ENCODE data around the gene IL2RG. TPM values are rescaled to one million over a fixed set of nuclear protein-coding genes. Genes with fewer than 3 reads are reported as not detected.

IL2RG gene
- total RNA-seq, 1 donor from 2014 or later: not detected

DNA sequence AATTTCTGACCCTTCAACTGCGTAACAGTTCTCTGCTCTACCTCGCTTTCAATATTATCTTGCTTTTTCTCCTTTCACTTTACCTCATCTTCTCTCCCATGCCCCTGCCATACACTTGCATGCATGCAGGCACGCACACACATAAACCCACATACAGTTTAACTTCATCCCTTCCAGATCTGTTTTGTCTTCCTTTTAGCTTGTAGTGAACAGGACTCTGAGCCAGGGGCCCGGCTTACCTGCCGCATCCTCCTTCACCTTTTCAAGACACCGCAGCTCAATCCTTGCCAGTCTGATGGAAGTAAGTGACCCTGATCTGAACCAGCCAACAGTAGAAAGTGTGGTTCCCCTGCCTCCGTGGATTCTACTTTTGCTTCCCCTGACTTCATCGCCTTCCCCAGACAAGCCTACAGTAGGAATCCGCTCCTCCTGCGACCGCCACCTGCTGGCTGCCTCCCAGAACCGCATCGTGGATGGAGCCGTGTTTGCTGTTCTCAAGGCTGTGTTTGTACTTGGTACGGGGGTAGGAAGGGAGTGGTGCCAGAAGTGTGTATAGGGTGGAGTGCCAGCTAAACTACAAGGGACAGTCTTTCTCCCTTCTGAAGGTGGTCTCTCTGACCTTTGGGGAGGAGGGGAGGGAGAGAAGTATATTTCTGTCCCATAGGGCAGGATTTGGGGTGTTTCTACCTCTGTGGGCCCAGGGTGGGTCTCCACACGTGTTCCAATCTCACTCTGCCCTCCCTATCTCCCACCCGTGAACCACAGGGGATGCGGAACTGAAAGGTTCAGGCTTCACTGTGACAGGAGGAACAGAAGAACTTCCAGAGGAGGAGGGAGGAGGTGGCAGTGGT is 17.8 kb upstream of the IL2RG start:
- no peak for DNase-seq (ENCODE audit: low read depth)
- H3K4me3 ChIP-seq (ENCODE audit: low read depth, low read length): no peak overlapping the region
- TF ChIP-seq, protein P1, sequence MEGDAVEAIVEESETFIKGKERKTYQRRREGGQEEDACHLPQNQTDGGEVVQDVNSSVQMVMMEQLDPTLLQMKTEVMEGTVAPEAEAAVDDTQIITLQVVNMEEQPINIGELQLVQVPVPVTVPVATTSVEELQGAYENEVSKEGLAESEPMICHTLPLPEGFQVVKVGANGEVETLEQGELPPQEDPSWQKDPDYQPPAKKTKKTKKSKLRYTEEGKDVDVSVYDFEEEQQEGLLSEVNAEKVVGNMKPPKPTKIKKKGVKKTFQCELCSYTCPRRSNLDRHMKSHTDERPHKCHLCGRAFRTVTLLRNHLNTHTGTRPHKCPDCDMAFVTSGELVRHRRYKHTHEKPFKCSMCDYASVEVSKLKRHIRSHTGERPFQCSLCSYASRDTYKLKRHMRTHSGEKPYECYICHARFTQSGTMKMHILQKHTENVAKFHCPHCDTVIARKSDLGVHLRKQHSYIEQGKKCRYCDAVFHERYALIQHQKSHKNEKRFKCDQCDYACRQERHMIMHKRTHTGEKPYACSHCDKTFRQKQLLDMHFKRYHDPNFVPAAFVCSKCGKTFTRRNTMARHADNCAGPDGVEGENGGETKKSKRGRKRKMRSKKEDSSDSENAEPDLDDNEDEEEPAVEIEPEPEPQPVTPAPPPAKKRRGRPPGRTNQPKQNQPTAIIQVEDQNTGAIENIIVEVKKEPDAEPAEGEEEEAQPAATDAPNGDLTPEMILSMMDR (conservative IDR thresholded peaks at IDR 0.05; ENCODE audit: low read depth, low read length): peak; percentile 75

DNA sequence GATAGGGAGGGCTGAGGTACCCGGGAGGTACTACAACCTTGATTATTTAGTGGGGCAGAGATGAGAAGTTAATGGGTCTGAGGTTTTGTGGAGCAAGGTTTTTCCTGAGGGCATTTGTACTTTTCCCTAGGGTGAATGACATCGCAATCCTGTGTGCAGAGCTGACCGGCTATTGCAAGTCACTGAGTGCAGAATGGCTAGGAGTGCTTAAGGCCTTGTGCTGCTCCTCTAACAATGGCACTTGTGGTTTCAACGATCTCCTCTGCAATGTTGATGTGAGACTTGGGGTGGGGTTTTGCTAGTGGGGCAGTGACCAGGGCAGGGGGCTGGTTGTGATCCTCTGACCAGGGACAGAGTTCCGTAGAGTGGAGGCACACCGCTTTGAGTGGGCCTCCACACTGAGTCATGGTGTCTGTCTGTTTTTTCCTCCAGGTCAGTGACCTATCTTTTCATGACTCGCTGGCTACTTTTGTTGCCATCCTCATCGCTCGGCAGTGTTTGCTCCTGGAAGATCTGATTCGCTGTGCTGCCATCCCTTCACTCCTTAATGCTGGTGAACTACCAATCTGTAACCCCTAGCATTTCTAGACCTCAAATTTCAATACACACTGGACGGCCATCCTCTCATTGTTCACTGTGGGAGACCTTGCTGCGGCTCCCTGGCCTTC is 16.9 kb upstream of the IL2RG start:
- DNase-seq (ENCODE audit: low read depth): no peak

DNA sequence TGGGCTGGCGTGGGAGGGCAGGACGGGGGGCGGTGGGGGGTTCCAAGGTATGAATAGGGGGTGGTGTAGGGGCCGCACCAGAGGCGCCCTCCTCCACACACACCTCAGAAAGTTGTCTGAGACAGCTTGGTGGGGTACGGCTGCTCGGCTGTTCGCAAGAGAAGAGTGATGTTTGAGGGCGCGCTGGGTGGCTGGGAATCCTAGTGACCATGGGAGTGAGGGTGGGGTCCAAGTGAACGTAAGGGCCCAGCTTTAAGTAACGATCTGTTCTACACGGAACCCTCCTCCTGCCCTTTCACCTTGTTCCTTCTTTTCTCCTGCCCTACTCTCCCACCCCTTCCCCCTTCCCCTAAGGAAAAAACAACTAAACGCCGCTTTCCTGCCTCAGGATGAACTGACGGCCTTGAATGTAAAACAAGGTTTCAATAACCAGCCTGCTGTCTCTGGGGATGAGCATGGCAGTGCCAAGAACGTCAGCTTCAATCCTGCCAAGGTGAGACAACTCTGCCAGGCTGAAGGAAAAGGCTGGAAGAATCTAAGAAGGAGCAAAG is 7.7 kb upstream of the IL2RG start:
- peak overlapping the region; percentile 70 for H3K4me3 ChIP-seq (ENCODE audit: low read depth, low read length)
- TF ChIP-seq, protein P1 (conservative IDR thresholded peaks at IDR 0.05; ENCODE audit: low read depth, low read length): no peak
- no peak for DNase-seq (ENCODE audit: low read depth)

More for the DNA sequence above, 16.9 kb upstream of the IL2RG start:
- no peak overlapping the region for H3K4me3 ChIP-seq (ENCODE audit: low read depth, low read length)
- TF ChIP-seq, protein P1 (conservative IDR thresholded peaks at IDR 0.05; ENCODE audit: low read depth, low read length): no peak

DNA sequence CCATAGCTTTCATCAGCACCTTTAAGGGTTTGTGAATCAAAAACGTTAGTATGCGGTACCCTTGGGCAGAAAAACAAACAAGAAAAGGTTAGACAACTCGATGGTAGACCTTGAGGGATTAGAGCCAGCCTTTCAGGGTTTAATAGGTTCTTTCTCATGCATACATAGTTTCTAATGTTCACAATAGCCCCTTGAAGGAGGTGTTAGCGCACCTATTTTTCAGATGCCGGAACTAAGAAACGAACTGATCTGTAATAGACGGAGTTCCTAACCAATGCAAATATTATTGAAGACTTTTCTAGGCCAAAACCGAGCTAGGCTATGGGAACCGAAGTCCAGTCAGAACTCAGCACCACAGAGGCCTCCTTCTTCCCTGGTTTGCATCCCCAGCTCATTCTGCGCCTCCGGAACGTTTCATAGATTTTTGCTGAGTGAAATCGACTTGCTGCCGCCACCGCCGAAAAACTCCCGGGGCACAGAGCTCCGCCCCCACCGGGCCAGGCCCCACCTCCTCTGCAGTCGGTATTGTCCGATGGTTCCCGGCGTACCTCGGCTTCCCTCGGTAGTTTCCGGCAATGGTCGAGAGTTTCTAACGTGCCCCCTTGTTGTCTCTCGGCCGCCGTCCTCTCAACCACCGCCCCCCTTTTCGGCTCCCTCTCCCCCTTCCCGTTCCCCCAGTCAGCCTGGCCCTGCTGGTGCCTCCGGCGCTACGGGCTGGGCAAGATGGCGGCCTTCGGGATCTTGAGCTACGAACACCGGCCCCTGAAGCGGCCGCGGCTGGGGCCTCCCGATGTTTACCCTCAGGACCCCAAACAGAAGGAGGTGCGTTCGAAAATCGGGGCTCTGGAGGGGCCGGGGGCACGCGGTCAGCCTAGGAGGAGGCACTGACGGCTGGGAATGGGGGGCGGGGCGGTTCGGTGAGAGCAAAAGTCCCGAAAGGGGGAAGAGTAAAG is 6.9 kb upstream of the IL2RG start, which contains the start of gene MED12:
Gene MED12, plus strand, starts transcription at position 565 of the 953 bp plus-strand sequence. Its CDS starts 159 bp downstream, at position 724.
- peak within 1 kb of the TSS; percentile 70 for H3K4me3 ChIP-seq (ENCODE audit: low read depth, low read length)
- DNase-seq (ENCODE audit: low read depth): no peak
- TF ChIP-seq, protein P1 (conservative IDR thresholded peaks at IDR 0.05; ENCODE audit: low read depth, low read length): no peak

DNA sequence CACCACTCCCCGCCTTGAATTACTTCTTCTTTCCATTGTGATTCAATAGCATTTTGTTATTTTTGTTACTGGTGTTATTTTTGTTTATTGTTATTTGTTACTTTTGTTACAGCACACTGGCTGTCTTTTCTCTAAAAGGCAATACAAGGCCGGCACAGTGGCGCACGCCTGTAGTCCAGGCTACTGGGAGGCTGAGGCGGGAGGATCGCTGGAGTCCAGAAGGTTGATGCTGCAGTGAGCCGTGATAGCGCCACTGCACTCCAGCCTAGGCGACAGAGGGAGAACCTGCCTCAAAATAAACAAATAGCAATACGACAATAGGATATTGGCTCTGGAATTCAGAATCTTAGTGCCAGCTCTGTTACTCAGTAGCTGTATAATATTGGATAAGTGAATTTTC is 6.0 kb upstream of the IL2RG start:
- DNase-seq (ENCODE audit: low read depth): no peak
- TF ChIP-seq, protein P1 (conservative IDR thresholded peaks at IDR 0.05; ENCODE audit: low read depth, low read length): no peak
- H3K4me3 ChIP-seq (ENCODE audit: low read depth, low read length): no peak overlapping the region

DNA sequence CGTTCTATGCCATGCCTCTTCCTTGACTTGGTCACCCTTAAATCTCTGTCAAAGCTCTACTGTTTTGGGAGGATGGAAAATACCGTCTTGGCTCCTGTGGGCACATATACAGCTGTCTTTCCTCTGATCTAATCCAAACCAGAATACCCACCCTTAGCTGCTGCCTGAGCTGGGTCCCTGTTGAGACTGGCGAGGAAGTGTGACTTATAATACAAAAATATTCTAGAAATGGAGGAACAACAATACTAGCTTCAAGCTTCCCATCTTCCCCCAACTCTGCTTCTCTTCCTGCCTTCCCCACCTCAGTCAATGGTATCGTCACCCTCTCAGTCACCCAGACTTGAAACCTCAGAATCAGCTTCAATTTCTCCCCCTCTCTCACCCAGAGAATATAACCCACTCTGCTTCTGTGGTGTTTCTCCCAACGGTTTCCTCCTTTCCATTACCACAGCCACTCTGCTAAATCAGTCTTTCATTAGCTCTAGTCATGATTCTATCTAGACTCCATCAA is 599 bp upstream of the IL2RG start:
- DNase-seq (ENCODE audit: low read depth): no peak
- TF ChIP-seq, protein P1 (conservative IDR thresholded peaks at IDR 0.05; ENCODE audit: low read depth, low read length): no peak
- no peak overlapping the region for H3K4me3 ChIP-seq (ENCODE audit: low read depth, low read length)

Measured in epithelial cell of proximal tubule (primary cell).